ENCODE data around the gene WNT7B.

- TF ChIP-seq, protein P1, sequence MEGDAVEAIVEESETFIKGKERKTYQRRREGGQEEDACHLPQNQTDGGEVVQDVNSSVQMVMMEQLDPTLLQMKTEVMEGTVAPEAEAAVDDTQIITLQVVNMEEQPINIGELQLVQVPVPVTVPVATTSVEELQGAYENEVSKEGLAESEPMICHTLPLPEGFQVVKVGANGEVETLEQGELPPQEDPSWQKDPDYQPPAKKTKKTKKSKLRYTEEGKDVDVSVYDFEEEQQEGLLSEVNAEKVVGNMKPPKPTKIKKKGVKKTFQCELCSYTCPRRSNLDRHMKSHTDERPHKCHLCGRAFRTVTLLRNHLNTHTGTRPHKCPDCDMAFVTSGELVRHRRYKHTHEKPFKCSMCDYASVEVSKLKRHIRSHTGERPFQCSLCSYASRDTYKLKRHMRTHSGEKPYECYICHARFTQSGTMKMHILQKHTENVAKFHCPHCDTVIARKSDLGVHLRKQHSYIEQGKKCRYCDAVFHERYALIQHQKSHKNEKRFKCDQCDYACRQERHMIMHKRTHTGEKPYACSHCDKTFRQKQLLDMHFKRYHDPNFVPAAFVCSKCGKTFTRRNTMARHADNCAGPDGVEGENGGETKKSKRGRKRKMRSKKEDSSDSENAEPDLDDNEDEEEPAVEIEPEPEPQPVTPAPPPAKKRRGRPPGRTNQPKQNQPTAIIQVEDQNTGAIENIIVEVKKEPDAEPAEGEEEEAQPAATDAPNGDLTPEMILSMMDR (IDR thresholded peaks at IDR 0.05): no peak
- no peak for TF ChIP-seq POLR2A (IDR thresholded peaks at IDR 0.05)
Observed at GRCh38 chr22:45977003-45977411, at the start of gene WNT7B.

Data from Peyer's patch (tissue), 4 donors.